ENCODE measurements around the gene PLA2G6. TPM values are rescaled to one million over a fixed set of nuclear protein-coding genes. Genes with fewer than 3 reads are reported as not detected.

The PLA2G6 gene
- total RNA-seq, 2 experiments from 2014 or later = 31.5 to 32.2 TPM

GRCh38 chr22:38088629-38089473 lies 92.8 kb downstream of the PLA2G6 start:
- H3K4me1 Mint-ChIP-seq = no peaks in the 10 kb centered on the region
- no peaks in the 10 kb centered on the region for H3K9me3 Mint-ChIP-seq
- H3K4me3 Mint-ChIP-seq = no peak overlapping the region
- peaks cover 20% of the 10 kb centered on the region for H3K27me3 Mint-ChIP-seq
- H3K27ac Mint-ChIP-seq = no peak overlapping the region
- DNase-seq = no peak
- peaks cover 4% of the 10 kb centered on the region for H3K36me3 Mint-ChIP-seq

DNA sequence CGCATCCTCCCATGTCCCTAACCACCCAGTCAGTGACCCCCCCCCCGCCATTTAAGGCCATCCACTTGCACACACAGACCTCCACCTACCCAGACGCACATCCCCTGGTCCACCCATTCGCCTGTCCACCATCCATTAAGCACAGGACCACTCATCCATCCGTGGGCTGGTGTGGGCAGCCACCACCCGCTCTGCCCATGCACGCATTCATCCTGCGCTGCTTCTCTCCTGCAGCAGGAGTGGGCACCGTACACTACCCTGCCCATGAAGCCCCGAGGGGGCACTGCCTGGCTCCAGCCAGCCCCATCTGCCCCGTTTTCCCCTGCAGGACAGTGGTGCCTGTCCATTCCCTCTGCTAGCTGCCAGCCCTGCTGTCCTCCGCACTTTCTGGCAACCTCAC lies 93.8 kb downstream of the PLA2G6 start:
- H3K9me3 Mint-ChIP-seq = no peaks in the 10 kb centered on the region
- peaks cover 4% of the 10 kb centered on the region for H3K36me3 Mint-ChIP-seq
- H3K27me3 Mint-ChIP-seq = peaks cover 27% of the 10 kb centered on the region
- no peak overlapping the region for H3K27ac Mint-ChIP-seq
- no peaks in the 10 kb centered on the region for H3K4me1 Mint-ChIP-seq
- no peak overlapping the region for H3K4me3 Mint-ChIP-seq
- DNase-seq = no peak

- Mint-ChIP-seq H3K9me3 (no peaks in the 10 kb centered on the region), H3K27me3 (peaks cover 33% of the 10 kb centered on the region), H3K4me1 (peaks cover under 1% of the 10 kb centered on the region), H3K36me3 (peaks cover 4% of the 10 kb centered on the region), H3K27ac (no peak overlapping the region), H3K4me3 (no peak overlapping the region)
- no peak for DNase-seq
Observed at GRCh38 chr22:38086942-38087341, 94.7 kb downstream of the PLA2G6 start.

- H3K4me1 Mint-ChIP-seq = peaks cover 4% of the 10 kb centered on the region
- peaks cover 36% of the 10 kb centered on the region for H3K27me3 Mint-ChIP-seq
- no peaks in the 10 kb centered on the region for H3K9me3 Mint-ChIP-seq
- H3K27ac Mint-ChIP-seq = no peak overlapping the region
- DNase-seq = no peak
- peaks cover 4% of the 10 kb centered on the region for H3K36me3 Mint-ChIP-seq
- no peak overlapping the region for H3K4me3 Mint-ChIP-seq
Observed at GRCh38 chr22:38086001-38086845, 95.4 kb downstream of the PLA2G6 start.

DNA sequence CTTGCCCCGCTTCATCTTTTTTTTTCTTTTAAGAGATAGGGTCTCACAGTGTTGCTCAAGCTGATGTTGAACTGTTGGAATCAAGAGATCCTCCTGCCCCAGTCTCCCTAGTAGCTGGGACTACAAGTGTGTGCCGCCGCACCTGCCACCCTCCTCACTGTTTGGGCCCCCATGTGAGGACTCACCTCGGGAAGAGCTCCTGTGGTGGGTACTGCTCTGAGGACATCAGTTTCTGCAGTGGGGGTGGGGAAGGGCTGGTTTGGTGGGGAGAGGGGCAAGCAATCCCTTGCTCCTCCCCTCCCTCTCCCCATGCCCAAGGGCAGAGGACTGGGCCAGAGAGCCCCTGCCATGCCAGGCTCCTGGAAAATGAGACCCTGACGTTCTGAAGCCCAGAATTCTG lies 96.1 kb downstream of the PLA2G6 start:
- Mint-ChIP-seq H3K4me3 (no peak overlapping the region), H3K27me3 (peaks cover 32% of the 10 kb centered on the region), H3K4me1 (peaks cover 4% of the 10 kb centered on the region), H3K36me3 (peaks cover 4% of the 10 kb centered on the region), H3K27ac (no peak overlapping the region), H3K9me3 (no peaks in the 10 kb centered on the region)
- DNase-seq = no peak

DNA sequence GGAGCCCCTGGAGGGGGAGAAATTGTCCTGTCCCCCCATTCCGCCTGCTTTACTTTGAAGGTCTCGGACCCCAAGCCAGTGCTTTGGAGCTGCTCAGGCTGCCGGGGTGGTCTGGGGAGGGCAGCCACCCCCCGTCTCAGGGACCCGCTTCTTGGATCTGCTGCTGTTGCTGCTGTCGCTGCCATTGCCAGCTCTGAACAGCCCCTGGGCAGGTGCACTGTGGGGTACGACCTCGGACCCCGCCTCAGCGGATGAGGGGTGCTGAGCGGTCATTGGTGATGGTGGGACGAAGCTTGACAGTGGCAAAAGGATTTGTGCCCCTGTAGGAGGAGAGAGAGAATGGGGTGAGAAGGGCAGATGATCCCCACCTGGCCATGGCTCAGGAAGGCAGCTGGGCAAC lies 96.6 kb downstream of the PLA2G6 start:
- H3K9me3 Mint-ChIP-seq = no peaks in the 10 kb centered on the region
- no peak overlapping the region for H3K27ac Mint-ChIP-seq
- H3K36me3 Mint-ChIP-seq = peaks cover 6% of the 10 kb centered on the region
- peaks cover 28% of the 10 kb centered on the region for H3K27me3 Mint-ChIP-seq
- peaks cover 4% of the 10 kb centered on the region for H3K4me1 Mint-ChIP-seq
- no peak overlapping the region for H3K4me3 Mint-ChIP-seq
- no peak for DNase-seq

DNA sequence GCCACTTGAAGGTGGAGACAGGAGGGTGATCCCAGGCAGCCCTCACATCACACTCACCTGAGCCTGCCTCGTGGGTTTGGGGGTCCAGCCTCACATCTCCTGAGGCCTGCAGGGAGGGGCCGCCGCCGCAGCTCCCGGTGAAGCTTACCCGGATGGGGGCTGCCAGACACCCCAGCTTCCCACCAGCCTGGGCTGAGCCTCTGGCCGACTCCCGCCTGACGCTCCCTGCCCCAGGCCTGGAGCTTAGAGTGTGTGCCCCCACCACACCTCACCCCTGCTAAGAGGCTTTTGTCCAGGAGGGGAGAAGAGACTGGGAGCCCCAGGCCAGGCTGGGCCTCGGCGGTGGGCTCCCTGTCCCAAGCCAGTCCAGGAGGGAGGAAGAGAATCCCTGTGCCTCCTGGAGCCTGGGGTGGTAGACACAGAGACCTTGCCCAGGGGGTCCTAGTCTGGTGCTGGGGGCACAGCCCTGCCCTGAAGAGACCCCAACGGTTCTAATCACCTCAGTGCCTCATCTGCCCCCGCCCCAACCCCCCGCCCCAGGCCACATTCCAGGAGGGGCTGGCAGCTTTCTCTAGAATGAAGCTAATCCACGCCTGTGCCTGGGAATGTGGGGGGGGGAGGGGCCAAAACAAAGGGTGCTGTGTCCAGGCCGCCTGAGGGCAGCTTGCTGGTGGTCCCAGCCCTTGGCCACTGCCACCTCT lies 97.5 kb downstream of the PLA2G6 start, which contains the start of gene SLC16A8:
Gene SLC16A8, minus strand, starts transcription at position 254 of the 701 bp plus-strand sequence. CDS start 1,311 bp downstream, outside the sequence.
- no peaks in the 10 kb centered on the region for H3K9me3 Mint-ChIP-seq
- H3K27me3 Mint-ChIP-seq = peaks cover 32% of the 10 kb centered on the region
- H3K4me3 Mint-ChIP-seq = no peak within 1 kb of the TSS

DNA sequence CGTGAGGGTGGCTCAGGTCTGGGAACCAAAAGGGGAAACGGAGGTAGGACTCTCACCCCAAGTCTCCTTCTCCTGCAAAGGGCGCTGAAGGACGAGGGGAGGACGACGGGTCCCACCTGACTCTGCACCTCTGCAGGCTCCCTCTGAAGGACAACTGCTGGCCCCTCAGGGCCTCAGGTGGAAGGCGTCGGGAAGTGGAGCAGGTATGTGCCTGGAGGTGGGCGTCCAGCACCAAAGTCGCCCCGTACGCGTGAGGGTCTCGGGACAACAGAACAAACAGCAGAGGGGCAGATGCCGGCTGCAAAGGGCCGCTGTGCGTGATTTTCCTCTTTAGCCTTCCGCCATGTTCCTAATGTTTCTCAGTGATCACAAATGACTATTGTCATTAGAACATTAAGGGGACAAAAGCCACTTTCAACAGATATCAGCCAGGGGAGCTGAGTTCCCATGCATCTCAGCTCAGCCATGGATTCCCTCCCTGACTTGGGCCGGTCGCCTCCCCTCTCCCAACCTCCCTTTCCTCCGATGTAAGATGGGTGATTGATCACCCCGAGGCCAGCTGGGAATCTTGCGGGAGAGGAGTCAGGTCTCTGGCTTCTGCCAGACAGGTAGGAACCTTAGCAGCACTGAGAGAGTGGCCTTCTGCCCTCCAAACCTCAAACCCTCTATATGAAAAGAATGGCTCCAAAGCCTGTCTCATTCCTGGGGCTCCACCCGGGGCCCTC lies 98.5 kb downstream of the PLA2G6 start:
- H3K27ac Mint-ChIP-seq = no peak overlapping the region
- peaks cover 4% of the 10 kb centered on the region for H3K4me1 Mint-ChIP-seq
- H3K4me3 Mint-ChIP-seq = no peak overlapping the region
- peaks cover 27% of the 10 kb centered on the region for H3K27me3 Mint-ChIP-seq
- H3K9me3 Mint-ChIP-seq = no peaks in the 10 kb centered on the region
- H3K36me3 Mint-ChIP-seq = peaks cover 6% of the 10 kb centered on the region
- no peak for DNase-seq

More for the DNA sequence above, 97.5 kb downstream of the PLA2G6 start, which contains the start of gene SLC16A8:
- DNase-seq = no peak
- peaks cover 4% of the 10 kb centered on the region for H3K4me1 Mint-ChIP-seq
- peaks cover 6% of the 10 kb centered on the region for H3K36me3 Mint-ChIP-seq
- H3K27ac Mint-ChIP-seq = no peak within 1 kb of the TSS

- H3K27ac Mint-ChIP-seq = no peak overlapping the region
- DNase-seq = peak; percentile 49
- peak overlapping the region; percentile 18 for H3K4me3 Mint-ChIP-seq
- H3K9me3 Mint-ChIP-seq = no peaks in the 10 kb centered on the region
- peaks cover 21% of the 10 kb centered on the region for H3K27me3 Mint-ChIP-seq
- H3K36me3 Mint-ChIP-seq = peaks cover 3% of the 10 kb centered on the region
- H3K4me1 Mint-ChIP-seq = peaks cover 4% of the 10 kb centered on the region
Observed at GRCh38 chr22:38081941-38082828, 99.4 kb downstream of the PLA2G6 start.

- no peak overlapping the region for H3K27ac Mint-ChIP-seq
- peaks cover 21% of the 10 kb centered on the region for H3K27me3 Mint-ChIP-seq
- peaks cover 4% of the 10 kb centered on the region for H3K4me1 Mint-ChIP-seq
- H3K4me3 Mint-ChIP-seq = peak overlapping the region; percentile 18
- H3K36me3 Mint-ChIP-seq = peaks cover 3% of the 10 kb centered on the region
- no peaks in the 10 kb centered on the region for H3K9me3 Mint-ChIP-seq
- DNase-seq = no peak
Observed at GRCh38 chr22:38081636-38081940, 100.0 kb downstream of the PLA2G6 start.

GRCh38 chr22:38080850-38081635 lies 100.6 kb downstream of the PLA2G6 start:
- H3K4me3 Mint-ChIP-seq = no peak overlapping the region
- peaks cover 21% of the 10 kb centered on the region for H3K27me3 Mint-ChIP-seq
- H3K4me1 Mint-ChIP-seq = peaks cover 4% of the 10 kb centered on the region
- peak; percentile 34 for DNase-seq
- no peaks in the 10 kb centered on the region for H3K9me3 Mint-ChIP-seq
- H3K36me3 Mint-ChIP-seq = peaks cover 3% of the 10 kb centered on the region
- H3K27ac Mint-ChIP-seq = no peak overlapping the region

DNA sequence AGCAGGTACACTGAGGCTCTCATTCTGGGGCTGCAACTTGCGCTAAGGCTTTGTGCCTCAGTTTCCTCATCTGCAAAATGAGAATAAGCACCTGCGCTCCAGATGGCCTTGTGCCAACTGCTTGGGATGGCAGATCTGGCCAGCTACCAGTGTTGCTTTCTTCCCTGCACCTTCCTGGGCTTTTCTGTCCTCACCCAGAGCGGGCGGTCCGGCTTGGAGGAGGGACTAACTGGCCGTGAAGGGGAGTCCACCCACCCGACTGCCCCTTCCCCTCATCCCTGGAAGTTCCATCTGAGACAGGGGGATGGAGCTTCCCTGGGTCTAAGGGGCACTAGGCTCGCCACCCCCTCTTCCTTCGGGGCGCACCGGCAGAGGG lies 101.2 kb downstream of the PLA2G6 start:
- Mint-ChIP-seq H3K36me3 (peaks cover 3% of the 10 kb centered on the region), H3K4me3 (no peak overlapping the region), H3K4me1 (peaks cover 4% of the 10 kb centered on the region), H3K27me3 (peaks cover 21% of the 10 kb centered on the region), H3K9me3 (no peaks in the 10 kb centered on the region), H3K27ac (no peak overlapping the region)
- DNase-seq = no peak

- Mint-ChIP-seq H3K27me3 (peaks cover 21% of the 10 kb centered on the region), H3K4me3 (no peak overlapping the region), H3K27ac (no peak overlapping the region)
Observed at GRCh38 chr22:38079804-38080203, 101.8 kb downstream of the PLA2G6 start.

More at GRCh38 chr22:38079804-38080203, 101.8 kb downstream of the PLA2G6 start:
- no peak for DNase-seq
- Mint-ChIP-seq H3K4me1 (peaks cover 4% of the 10 kb centered on the region), H3K36me3 (peaks cover 3% of the 10 kb centered on the region), H3K9me3 (no peaks in the 10 kb centered on the region)

Measured in activated naive CD8-positive, alpha-beta T cell treated with anti-CD3 and anti-CD28 coated beads for 36 hours (primary cell).